GM23248 (cell line): ENCODE results near the gene ZBTB46. TPM values are rescaled to one million over a fixed set of nuclear protein-coding genes. Genes with fewer than 3 reads are reported as not detected.

Experiments
- DNase-seq: peaks from one replicate; pipeline ENCODE4 v3.0.0-alpha.2; 2015
- H2AFZ ChIP-seq: fragments of 200-600 bp; sonication (generic); 2 replicates; pipeline ENCODE4 v1.6.1; 2016; ENCODE audit warnings: antibody characterized with exemption
- H3F3A ChIP-seq: fragments of 200-600 bp; sonication (generic); 2 replicates; pipeline ENCODE4 v1.6.1; 2016; ENCODE audit warnings: mild to moderate bottlenecking, antibody characterized with exemption, mixed run types; ENCODE audit not compliant: insufficient read depth
- H3K27ac ChIP-seq: fragments of 200-600 bp; sonication (generic); 2 replicates; pipeline ENCODE4 v1.5.1; 2016; ENCODE audit warnings: mild to moderate bottlenecking
- H3K27me3 ChIP-seq: fragments of 200-600 bp; sonication (generic); replicated peaks from 2 replicates; pipeline ENCODE4 v1.6.1; 2016; ENCODE audit warnings: mild to moderate bottlenecking; ENCODE audit not compliant: insufficient read depth
- H3K36me3 ChIP-seq: fragments of 200-600 bp; sonication (generic); 2 replicates; pipeline ENCODE4 v1.6.1; 2016; ENCODE audit warnings: low read depth, mild to moderate bottlenecking
- H3K4me1 ChIP-seq: fragments of 200-600 bp; sonication (generic); 2 replicates; pipeline ENCODE4 v1.6.1; 2016; ENCODE audit warnings: mild to moderate bottlenecking; ENCODE audit not compliant: insufficient read depth
- H3K4me2 ChIP-seq: fragments of 200-600 bp; sonication (generic); one replicate; pipeline ENCODE4 v1.6.1; 2016; ENCODE audit warnings: mild to moderate bottlenecking; ENCODE audit not compliant: unreplicated experiment
- H3K4me3 ChIP-seq: fragments of 200-600 bp; sonication (generic); 2 replicates; pipeline ENCODE4 v1.5.1; 2016; ENCODE audit warnings: mild to moderate bottlenecking
- H3K79me2 ChIP-seq: fragments of 200-600 bp; sonication (generic); 2 replicates; pipeline ENCODE4 v1.6.1; 2016; ENCODE audit warnings: mild to moderate bottlenecking; ENCODE audit not compliant: insufficient read depth
- H3K9ac ChIP-seq: fragments of 200-600 bp; sonication (generic); 2 replicates; pipeline ENCODE4 v1.6.1; 2016; ENCODE audit warnings: mild to moderate bottlenecking
- H3K9me2 ChIP-seq: fragments of 200-600 bp; sonication (generic); 2 replicates; pipeline ENCODE4 v1.6.1; 2016; ENCODE audit warnings: mixed run types, mild to moderate bottlenecking, moderate library complexity; ENCODE audit not compliant: insufficient read depth
- H3K9me3 ChIP-seq: fragments of 200-600 bp; sonication (generic); one replicate; pipeline ENCODE4 v1.6.1; 2017; ENCODE audit warnings: low read depth
- H4K20me1 ChIP-seq: fragments of 200-600 bp; sonication (generic); 2 replicates; pipeline ENCODE4 v1.6.0; 2016; ENCODE audit not compliant: insufficient read depth
- EZH2 ChIP-seq: fragments of 200-600 bp; sonication (generic); IDR thresholded peaks from 2 replicates; pipeline ENCODE4 v1.6.1; 2018; ENCODE audit warnings: antibody characterized with exemption, mild to moderate bottlenecking; ENCODE audit not compliant: insufficient read depth, poor library complexity, severe bottlenecking
- EZH2phosphoT487 ChIP-seq: fragments of 200-600 bp; sonication (generic); IDR thresholded peaks from 2 replicates; pipeline ENCODE4 v1.6.1; 2018; ENCODE audit warnings: antibody characterized with exemption, moderate library complexity, mild to moderate bottlenecking, low read depth; ENCODE audit not compliant: insufficient read depth
- WGBS, 2 experiments: methylation state at CpG; one replicate each; pipeline ENCODE4 v1.1.6; 2015 to 2017; ENCODE audit warnings: low lambda C conversion rate in 2 of 2, low coverage in 1 of 2; ENCODE audit errors: missing lambda C conversion rate in 2 of 2; 5-methylcytosine and 5-hydroxymethylcytosine counted together
- in situ Hi-C: fragments of 300-500 bp; cut with MboI; formaldehyde crosslinking; loops from 2 replicates; pipeline ENCODE4 v1.15.0; 2020
- polyA plus RNA-seq: library from polyadenylated mRNA; unstranded; fragments of >200 nt; fragmentation: Nextera tagmentation; extraction: Ambion mirVana; gene quantifications from 2 replicates; pipeline ENCODE4 v1.2.1, GENCODE V29; 2016
- total RNA-seq: library from RNA; depleted of rRNA; stranded (reverse); fragments of >200 nt; shearing (Covaris generic); gene quantifications from 2 replicates; pipeline ENCODE4 v1.2.3, GENCODE V29; 2014

Gene ZBTB46
- total and polyA plus RNA-seq, 2 experiments from 2014 or later: 0.33 to 1.9 TPM

DNA sequence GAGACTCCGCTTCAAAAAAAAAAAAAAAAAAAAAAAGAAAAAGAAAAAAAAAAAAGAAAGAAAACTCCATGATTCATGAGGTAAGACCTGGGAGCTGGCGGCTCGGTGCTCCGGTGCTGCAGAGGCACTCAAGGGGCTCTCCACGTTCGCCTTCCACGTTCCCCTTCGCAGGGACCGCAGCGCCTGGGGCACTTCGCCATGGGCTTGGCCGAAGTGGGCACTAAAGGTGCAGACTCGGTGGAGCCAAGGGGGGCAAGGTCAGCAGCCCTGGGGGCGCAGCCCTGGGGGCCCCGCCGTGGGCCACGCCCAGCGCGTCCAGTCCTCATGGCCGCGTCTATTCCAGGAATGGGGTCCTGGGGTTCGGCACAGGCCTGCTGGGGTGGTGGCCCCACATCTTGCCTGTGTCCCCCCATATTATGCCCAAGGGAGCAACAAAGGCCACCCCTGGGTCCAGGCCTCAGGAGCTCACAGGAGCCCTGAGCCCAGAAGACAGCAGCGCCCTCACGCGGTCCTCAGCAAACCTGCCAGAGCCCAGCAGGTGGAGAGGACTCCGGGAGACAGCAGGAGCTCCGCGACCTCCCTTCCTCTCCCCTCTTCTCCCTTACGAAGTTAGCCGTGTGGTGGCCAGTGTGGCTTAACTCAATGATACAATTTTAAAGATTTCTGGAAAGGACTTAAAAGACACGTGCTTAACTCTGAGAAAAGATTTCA lies 21.9 kb downstream of the ZBTB46 start:
- Histone ChIP-seq H3K79me2 (no peaks in the 10 kb centered on the region), H3K9ac (no peak overlapping the region), H3K27ac (no peak overlapping the region), H4K20me1 (no peaks in the 10 kb centered on the region), H3K4me1 (no peaks in the 10 kb centered on the region), H3K4me2 (no peak overlapping the region), H3K27me3 (no peaks in the 10 kb centered on the region), H3K4me3 (no peak overlapping the region), H3K36me3 (no peaks in the 10 kb centered on the region), H3K9me2 (no peaks in the 10 kb centered on the region), H2AFZ (no peak overlapping the region), H3K9me3 (no peaks in the 10 kb centered on the region), H3F3A (no peaks in the 10 kb centered on the region)
- no peak for DNase-seq
- in situ Hi-C loops: no loop called here
- WGBS, 2 experiments: 90 to 92% methylated on average over 29 to 31 of the region's 31 CpGs
- TF ChIP-seq EZH2phosphoT487 (no peak), EZH2 (no peak)

DNA sequence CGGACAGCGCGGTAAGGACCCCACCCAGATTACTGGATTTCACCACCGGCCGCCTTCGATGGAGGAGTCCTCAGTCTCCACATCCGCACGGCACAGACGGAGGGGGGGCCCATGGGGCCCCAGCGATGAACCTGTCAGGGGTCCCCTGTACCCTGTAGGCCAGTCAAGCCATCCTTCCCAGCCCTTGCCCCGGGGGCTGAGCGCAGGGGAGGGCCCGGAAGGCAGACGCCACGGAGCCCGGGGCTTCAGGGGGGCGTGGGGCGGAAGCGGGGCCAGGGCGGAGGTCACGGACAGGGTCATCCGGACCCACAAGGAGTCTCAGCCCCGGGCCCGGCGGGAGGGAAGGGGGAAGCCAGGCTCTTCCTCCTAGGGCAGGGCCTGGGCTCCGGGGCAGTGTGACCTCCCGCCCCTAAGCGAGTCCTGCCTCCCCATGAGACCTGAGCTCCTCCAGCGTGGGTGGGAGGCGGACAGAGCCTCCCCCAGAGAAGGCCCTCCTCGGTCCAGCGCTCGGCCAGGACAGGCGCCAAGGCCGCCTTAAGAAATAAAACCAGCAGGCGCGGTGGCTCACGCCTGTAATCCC lies 22.8 kb downstream of the ZBTB46 start:
- TF ChIP-seq EZH2 (no peak), EZH2phosphoT487 (no peak)
- H3K79me2 ChIP-seq: no peaks in the 10 kb centered on the region
- H3F3A ChIP-seq: no peaks in the 10 kb centered on the region
- no peaks in the 10 kb centered on the region for H3K9me2 ChIP-seq
- no peak overlapping the region for H3K9ac ChIP-seq
- no peak overlapping the region for H3K4me3 ChIP-seq
- H3K27me3 ChIP-seq: no peaks in the 10 kb centered on the region
- H3K4me1 ChIP-seq: no peaks in the 10 kb centered on the region
- DNase-seq: no peak
- H2AFZ ChIP-seq: no peak overlapping the region
- no peaks in the 10 kb centered on the region for H3K36me3 ChIP-seq
- H3K27ac ChIP-seq: no peak overlapping the region
- H3K4me2 ChIP-seq: no peak overlapping the region
- 89 to 99% methylated on average over 15 to 38 of the region's 38 CpGs for WGBS, 2 experiments
- H4K20me1 ChIP-seq: no peaks in the 10 kb centered on the region
- in situ Hi-C loops: no loop called here
- no peaks in the 10 kb centered on the region for H3K9me3 ChIP-seq

DNA sequence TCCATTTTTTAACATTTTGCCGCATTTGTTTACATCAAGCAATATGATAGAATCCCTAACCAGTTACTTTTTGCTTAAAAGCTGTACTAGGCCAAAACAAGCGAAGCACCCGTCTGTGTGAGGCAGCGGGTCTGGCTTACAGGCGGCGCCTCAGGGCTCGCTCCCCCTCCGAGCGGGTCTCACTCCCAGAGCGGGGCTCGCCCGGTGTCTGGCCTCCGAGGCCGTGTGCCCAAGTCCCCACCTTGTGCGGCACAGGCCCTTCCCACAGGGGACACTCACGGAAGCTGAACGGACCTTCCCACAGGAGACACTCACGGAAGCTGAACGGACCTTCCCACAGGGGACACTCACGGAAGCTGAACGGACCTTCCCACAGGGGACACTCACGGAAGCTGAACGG lies 23.4 kb downstream of the ZBTB46 start:
- no peaks in the 10 kb centered on the region for H3K9me3 ChIP-seq
- no peaks in the 10 kb centered on the region for H3F3A ChIP-seq
- H4K20me1 ChIP-seq: no peaks in the 10 kb centered on the region
- WGBS, 2 experiments: 87 to 94% methylated on average over 19 to 23 of the region's 23 CpGs
- no peaks in the 10 kb centered on the region for H3K79me2 ChIP-seq
- H2AFZ ChIP-seq: no peak overlapping the region
- H3K27me3 ChIP-seq: no peaks in the 10 kb centered on the region
- no peaks in the 10 kb centered on the region for H3K9me2 ChIP-seq
- H3K9ac ChIP-seq: no peak overlapping the region
- no peak overlapping the region for H3K4me3 ChIP-seq
- no peak for DNase-seq
- H3K36me3 ChIP-seq: no peaks in the 10 kb centered on the region
- no peak for TF ChIP-seq EZH2
- no peak for TF ChIP-seq EZH2phosphoT487
- no peak overlapping the region for H3K27ac ChIP-seq
- in situ Hi-C loops: no loop called here
- H3K4me1 ChIP-seq: no peaks in the 10 kb centered on the region
- no peak overlapping the region for H3K4me2 ChIP-seq

DNA sequence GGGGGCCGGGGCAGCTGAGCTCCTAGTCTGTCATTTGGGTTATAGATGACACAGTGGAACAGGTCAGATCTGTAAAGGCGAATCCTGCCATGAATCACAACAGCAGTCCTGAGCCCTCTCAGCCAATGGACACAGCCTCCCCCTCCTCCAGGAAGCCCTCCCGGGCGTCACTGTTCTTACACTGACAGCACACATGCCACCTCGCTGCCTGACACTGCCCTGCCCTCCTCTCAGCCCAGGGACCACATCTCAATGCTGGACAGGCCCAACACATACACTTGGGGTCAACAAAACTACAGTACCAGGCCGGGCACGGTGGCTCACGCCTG lies 26.8 kb downstream of the ZBTB46 start:
- no peak overlapping the region for H2AFZ ChIP-seq
- no peaks in the 10 kb centered on the region for H3K9me3 ChIP-seq
- in situ Hi-C loops: no loop called here
- H3K9ac ChIP-seq: no peak overlapping the region
- H3K4me1 ChIP-seq: no peaks in the 10 kb centered on the region
- H3K4me2 ChIP-seq: no peak overlapping the region
- H3K27me3 ChIP-seq: no peaks in the 10 kb centered on the region
- no peak for DNase-seq
- no peaks in the 10 kb centered on the region for H4K20me1 ChIP-seq
- H3K36me3 ChIP-seq: no peaks in the 10 kb centered on the region
- H3K27ac ChIP-seq: no peak overlapping the region
- H3K79me2 ChIP-seq: no peaks in the 10 kb centered on the region
- no peaks in the 10 kb centered on the region for H3K9me2 ChIP-seq
- no peaks in the 10 kb centered on the region for H3F3A ChIP-seq
- no peak overlapping the region for H3K4me3 ChIP-seq
- TF ChIP-seq EZH2phosphoT487: no peak
- no peak for TF ChIP-seq EZH2
- WGBS, 2 experiments: 76 to 80% methylated on average over 7 to 8 of the region's 8 CpGs
